HepG2 (cell line): ENCODE results near the gene BAG3. TPM values are rescaled to one million over a fixed set of nuclear protein-coding genes. Genes with fewer than 3 reads are reported as not detected.

Experiments used
- CTCF ChIP-seq: sonication (generic); formaldehyde crosslinking; IDR thresholded peaks from 2 replicates; pipeline ENCODE4 v1.5.0; 2020; ENCODE audit warnings: mild to moderate bottlenecking, missing genetic modification reagents, moderate library complexity
- DPF2 ChIP-seq: sonication (generic); formaldehyde crosslinking; IDR thresholded peaks from 2 replicates; pipeline ENCODE4 v1.4.0; 2020; ENCODE audit warnings: mild to moderate bottlenecking, low read depth, missing genetic modification reagents, borderline replicate concordance
- EP300 ChIP-seq, 3 experiments: sonication (generic) in 1 of 3; formaldehyde crosslinking in 1 of 3; IDR thresholded peaks; 2 replicates each; pipeline versions ENCODE4 v1.5.1 to v1.6.1; 2011 to 2020; ENCODE audit warnings: low read depth in 2 of 3, low read length in 2 of 3, borderline replicate concordance in 1 of 3, improper control_type of control experiment in 1 of 3, mild to moderate bottlenecking in 1 of 3, missing genetic modification reagents in 1 of 3, moderate library complexity in 1 of 3
- KAT7 ChIP-seq: IDR thresholded peaks from 2 replicates; pipeline ENCODE4 v1.6.1; 2018; ENCODE audit warnings: borderline replicate concordance, missing compliant biosample characterization
- NR2C2 ChIP-seq: sonication (generic); formaldehyde crosslinking; IDR thresholded peaks from 2 replicates; pipeline ENCODE4 v1.4.0; 2020; ENCODE audit warnings: missing genetic modification reagents, mild to moderate bottlenecking, moderate library complexity, borderline replicate concordance
- POGZ ChIP-seq: sonication (generic); formaldehyde crosslinking; IDR thresholded peaks from 2 replicates; pipeline ENCODE4 v1.4.0; 2020; ENCODE audit warnings: mild to moderate bottlenecking, missing genetic modification reagents
- RAD51 ChIP-seq: fragments of 450-650 bp; IDR thresholded peaks from 2 replicates; pipeline ENCODE4 v1.6.1; 2016; ENCODE audit warnings: borderline replicate concordance
- SAP130 ChIP-seq: IDR thresholded peaks from 2 replicates; pipeline ENCODE4 v1.6.1; 2016; ENCODE audit warnings: low read depth
- SOX13 ChIP-seq, 3 experiments: fragments of 450-650 bp in 1 of 3; sonication (generic) in 1 of 3; formaldehyde crosslinking in 1 of 3; IDR thresholded peaks in 2 of 3; conservative IDR thresholded peaks in 1 of 3; 2 replicates each; pipeline versions ENCODE4 v1.5.0 to v1.6.1; 2016 to 2020; ENCODE audit warnings: antibody characterized with exemption in 1 of 3, mild to moderate bottlenecking in 1 of 3, missing compliant biosample characterization in 1 of 3, missing genetic modification reagents in 1 of 3, moderate library complexity in 1 of 3
- TARDBP ChIP-seq: sonication (generic); formaldehyde crosslinking; IDR thresholded peaks from 2 replicates; pipeline ENCODE4 v1.8.0; 2022; ENCODE audit warnings: mild to moderate bottlenecking, missing genetic modification reagents
- ZBTB7B ChIP-seq: sonication (generic); formaldehyde crosslinking; IDR thresholded peaks from 2 replicates; pipeline ENCODE4 v1.4.0; 2020; ENCODE audit warnings: missing genetic modification reagents
- ZNF724P ChIP-seq: sonication (generic); formaldehyde crosslinking; IDR thresholded peaks from 2 replicates; pipeline ENCODE4 v1.8.0; 2022; ENCODE audit warnings: missing genetic modification reagents, borderline replicate concordance
- ZNF792 ChIP-seq: IDR thresholded peaks from 2 replicates; pipeline ENCODE4 v1.6.1; 2016
- polyA plus RNA-seq, 8 experiments: library from polyadenylated mRNA; depleted of rRNA in 3 of 8; stranded (reverse) in 7 of 8; unstranded in 1 of 8; fragments of >200 nt; fragmentation: Illumina TruSeq in 4 of 8; extraction: Trizol in 4 of 8; gene quantifications; 2 replicates each; pipeline versions ENCODE4 v1.2.1 to v1.2.3, GENCODE V29; 2011 to 2016; ENCODE audit warnings: low read depth in 4 of 8, missing spikeins in 1 of 8, mixed read lengths in 1 of 8; ENCODE audit not compliant: insufficient read depth in 1 of 8
- total RNA-seq, 5 experiments: library from RNA; depleted of rRNA; stranded (reverse); fragments of >200 nt; fragmentation: Illumina TruSeq; extraction: Trizol; gene quantifications; 2 replicates each; pipeline ENCODE4 v1.2.3, GENCODE V29; 2016; ENCODE audit warnings: low read depth in 1 of 5
- TF ChIP-seq, protein P1 (sequence below): sonication (generic); formaldehyde crosslinking; IDR thresholded peaks from 2 replicates; pipeline ENCODE4 v1.4.0; 2020; ENCODE audit warnings: missing genetic modification reagents

BAG3 gene
- total and polyA plus RNA-seq, 2 of the 13 experiments (the other 11 are each of a cell fraction or from before 2014, with no cell fraction given): 2.9 to 6.7 TPM

- TF ChIP-seq, protein P1, sequence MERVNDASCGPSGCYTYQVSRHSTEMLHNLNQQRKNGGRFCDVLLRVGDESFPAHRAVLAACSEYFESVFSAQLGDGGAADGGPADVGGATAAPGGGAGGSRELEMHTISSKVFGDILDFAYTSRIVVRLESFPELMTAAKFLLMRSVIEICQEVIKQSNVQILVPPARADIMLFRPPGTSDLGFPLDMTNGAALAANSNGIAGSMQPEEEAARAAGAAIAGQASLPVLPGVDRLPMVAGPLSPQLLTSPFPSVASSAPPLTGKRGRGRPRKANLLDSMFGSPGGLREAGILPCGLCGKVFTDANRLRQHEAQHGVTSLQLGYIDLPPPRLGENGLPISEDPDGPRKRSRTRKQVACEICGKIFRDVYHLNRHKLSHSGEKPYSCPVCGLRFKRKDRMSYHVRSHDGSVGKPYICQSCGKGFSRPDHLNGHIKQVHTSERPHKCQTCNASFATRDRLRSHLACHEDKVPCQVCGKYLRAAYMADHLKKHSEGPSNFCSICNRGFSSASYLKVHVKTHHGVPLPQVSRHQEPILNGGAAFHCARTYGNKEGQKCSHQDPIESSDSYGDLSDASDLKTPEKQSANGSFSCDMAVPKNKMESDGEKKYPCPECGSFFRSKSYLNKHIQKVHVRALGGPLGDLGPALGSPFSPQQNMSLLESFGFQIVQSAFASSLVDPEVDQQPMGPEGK (CRISPR knock-in tag): 0 out of 2 replicates have a peak, but pooled peaks have one; percentile 25
- TF ChIP-seq TARDBP (CRISPR knock-in tag): 0 out of 2 replicates have a peak, but pooled peaks have one; percentile 39
- TF ChIP-seq ZNF724P: peak; percentile 53; the same call in 1 of the 2 replicates
- no peak for TF ChIP-seq SOX13 (IDR thresholded peaks at IDR 0.05)
- peak in 1 of 2 experiments; percentile 50; a peak in 1 of 4 replicates for TF ChIP-seq SOX13 (CRISPR knock-in tag; conservative IDR thresholded peaks at IDR 0.05 in 1 of 2, IDR thresholded peaks at IDR 0.05 in 1 of 2)
- TF ChIP-seq ZNF792 (CRISPR knock-in tag): 0 out of 2 replicates have a peak, but pooled peaks have one; percentile 51
- no peak for TF ChIP-seq RAD51
- 0 out of 2 replicates have a peak, but pooled peaks have one; percentile 44 for TF ChIP-seq KAT7 (CRISPR knock-in tag)
- TF ChIP-seq CTCF (CRISPR knock-in tag): 0 out of 2 replicates have a peak, but pooled peaks have one; percentile 26
- TF ChIP-seq EP300 (IDR thresholded peaks at IDR 0.05; ENCODE audit: low read depth in 2 of 2, low read length in 2 of 2): 0 out of 4 replicates have a peak, but pooled peaks of 1 of the 2 experiments have one; percentile 44
- no peak for TF ChIP-seq EP300 (CRISPR knock-in tag; IDR thresholded peaks at IDR 0.05; ENCODE audit: borderline replicate concordance)
- peak; percentile 46; the same call in 1 of the 2 replicates for TF ChIP-seq DPF2 (CRISPR knock-in tag)
- 0 out of 2 replicates have a peak, but pooled peaks have one; percentile 32 for TF ChIP-seq NR2C2 (CRISPR knock-in tag)
- TF ChIP-seq POGZ: no peak
- TF ChIP-seq ZBTB7B (CRISPR knock-in tag): no peak
- peak; percentile 78 for TF ChIP-seq SAP130 (CRISPR knock-in tag)
These were observed 14.9 kb downstream of the BAG3 start (continued) for GRCh38 chr10:119665901-119666708.
